Trophoblast cell (in vitro differentiated cells and primary cell): ENCODE results near the gene NOD1.

ENCODE experiments used
- DNase-seq, 2 donors: peaks; one replicate each; pipeline ENCODE4 v3.0.0-alpha.2; 2016
- H2AFZ ChIP-seq: 2 replicates; pipeline ENCODE4 v1.6.1; 2013; ENCODE audit warnings: low read length, moderate library complexity, mild to moderate bottlenecking; ENCODE audit not compliant: insufficient read depth, poor library complexity
- H2AK5ac ChIP-seq: 2 replicates; pipeline ENCODE4 v1.6.1; 2013; ENCODE audit warnings: mild to moderate bottlenecking, low read length
- H2BK120ac ChIP-seq: 2 replicates; pipeline ENCODE4 v1.6.1; 2013; ENCODE audit warnings: low read length, mild to moderate bottlenecking, moderate library complexity; ENCODE audit not compliant: insufficient read depth, poor library complexity
- H2BK12ac ChIP-seq: 2 replicates; pipeline ENCODE4 v1.6.1; 2013; ENCODE audit warnings: mild to moderate bottlenecking, low read length, moderate library complexity
- H2BK5ac ChIP-seq: 2 replicates; pipeline ENCODE4 v1.6.1; 2013; ENCODE audit warnings: low read length, low read depth, moderate library complexity, mild to moderate bottlenecking; ENCODE audit not compliant: poor library complexity
- H3K14ac ChIP-seq: 2 replicates; pipeline ENCODE4 v1.6.1; 2013; ENCODE audit warnings: mild to moderate bottlenecking, low read length
- H3K18ac ChIP-seq: 2 replicates; pipeline ENCODE4 v1.6.1; 2013; ENCODE audit warnings: mild to moderate bottlenecking, low read length
- H3K23ac ChIP-seq: 2 replicates; pipeline ENCODE4 v1.6.1; 2013; ENCODE audit warnings: low read length
- H3K27ac ChIP-seq: 2 replicates; pipeline ENCODE4 v1.5.1; 2013; ENCODE audit warnings: low read depth, mild to moderate bottlenecking, inconsistent platforms, low read length, moderate library complexity
- H3K27me3 ChIP-seq: 2 replicates; pipeline ENCODE4 v1.6.1; 2013; ENCODE audit warnings: inconsistent platforms, mild to moderate bottlenecking, low read length, moderate library complexity; ENCODE audit not compliant: insufficient read depth
- H3K36me3 ChIP-seq, 2 experiments: 1 replicate in 1 of 2; 2 replicates in 1 of 2; pipeline ENCODE4 v1.6.1; 2013; ENCODE audit warnings: low read length in 2 of 2, mild to moderate bottlenecking in 2 of 2, moderate library complexity in 1 of 2; ENCODE audit not compliant: insufficient read depth in 2 of 2, control insufficient read depth in 1 of 2
- H3K4ac ChIP-seq: 2 replicates; pipeline ENCODE4 v1.6.1; 2013; ENCODE audit warnings: low read depth, mild to moderate bottlenecking, low read length, moderate library complexity
- H3K4me1 ChIP-seq, 2 experiments: 1 replicate in 1 of 2; 2 replicates in 1 of 2; pipeline ENCODE4 v1.6.1; 2013; ENCODE audit warnings: low read length in 2 of 2, mild to moderate bottlenecking in 2 of 2, moderate library complexity in 1 of 2; ENCODE audit not compliant: insufficient read depth in 2 of 2, control insufficient read depth in 1 of 2
- H3K4me2 ChIP-seq: 2 replicates; pipeline ENCODE4 v1.6.1; 2013; ENCODE audit warnings: inconsistent platforms, mild to moderate bottlenecking, low read length, moderate library complexity
- H3K4me3 ChIP-seq: 2 replicates; pipeline ENCODE4 v1.5.1; 2013; ENCODE audit warnings: mild to moderate bottlenecking, low read depth, low read length, inconsistent platforms
- H3K79me1 ChIP-seq: one replicate; pipeline ENCODE4 v1.6.1; 2013; ENCODE audit warnings: low read length
- H3K79me2 ChIP-seq: 2 replicates; pipeline ENCODE4 v1.6.1; 2013; ENCODE audit warnings: low read length, mild to moderate bottlenecking; ENCODE audit not compliant: control insufficient read depth, insufficient read depth, poor library complexity
- H3K9ac ChIP-seq: 2 replicates; pipeline ENCODE4 v1.6.1; 2013; ENCODE audit warnings: mild to moderate bottlenecking, low read length
- H3K9me3 ChIP-seq: 2 replicates; pipeline ENCODE4 v1.6.1; 2013; ENCODE audit warnings: low read depth, mild to moderate bottlenecking, control low read depth, inconsistent platforms, low read length; ENCODE audit not compliant: insufficient read depth
- H4K12ac ChIP-seq: 2 replicates; pipeline ENCODE4 v1.6.1; 2013; ENCODE audit warnings: low read depth, mild to moderate bottlenecking, low read length, moderate library complexity
- H4K8ac ChIP-seq: 2 replicates; pipeline ENCODE4 v1.6.1; 2013; ENCODE audit warnings: low read depth, mild to moderate bottlenecking, low read length, moderate library complexity
- H4K91ac ChIP-seq: one replicate; pipeline ENCODE4 v1.6.1; 2013; ENCODE audit warnings: low read depth, mild to moderate bottlenecking, low read length, moderate library complexity
- WGBS: extraction: QIAGEN DNeasy Blood & Tissue Kit; methylation state at CpG from one replicate; pipeline ENCODE4 v1.1.7; 2013; ENCODE audit warnings: missing lambda C conversion rate; ENCODE audit not compliant: insufficient read length, insufficient coverage; ENCODE audit errors: extremely low coverage; 5-methylcytosine and 5-hydroxymethylcytosine counted together

Gene NOD1

DNA sequence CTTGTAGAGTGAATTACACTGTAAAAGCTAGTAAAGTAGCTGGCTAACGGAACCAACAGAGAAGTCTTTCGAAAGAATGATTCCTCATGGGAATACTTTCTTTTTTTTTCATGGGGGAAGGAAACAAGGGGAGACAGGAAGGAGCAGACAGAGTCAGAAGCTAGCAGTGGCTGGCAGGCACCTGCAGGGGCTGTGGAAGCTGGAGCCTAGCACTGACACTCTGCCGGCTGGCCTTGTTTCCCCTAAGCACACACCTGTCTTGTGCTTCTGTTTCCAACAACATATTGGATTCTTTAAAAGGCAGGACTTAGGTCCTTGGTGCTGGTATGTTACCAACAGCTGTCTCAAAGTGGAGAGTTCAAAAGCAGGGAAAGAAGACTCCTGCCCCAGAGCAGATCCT, 24.7 kb downstream of the NOD1 start:
- DNase-seq: no peak
- no peak overlapping the region for H4K91ac ChIP-seq
- no peak overlapping the region for H3K4ac ChIP-seq
- no peaks in the 10 kb centered on the region for H3K9me3 ChIP-seq
- H4K8ac ChIP-seq: no peak overlapping the region
- H3K79me1 ChIP-seq: no peaks in the 10 kb centered on the region
- no peak overlapping the region for H3K9ac ChIP-seq
- H3K27ac ChIP-seq: no peak overlapping the region
- peaks cover 13% of the 10 kb centered on the region in 2 experiments for H3K4me1 ChIP-seq
- WGBS: no CpG with 5 or more reads among the region's 3 CpGs
- H3K27me3 ChIP-seq: no peaks in the 10 kb centered on the region
- H3K23ac ChIP-seq: no peak overlapping the region
- no peaks in the 10 kb centered on the region for H3K79me2 ChIP-seq
- no peak overlapping the region for H2BK120ac ChIP-seq
- no peak overlapping the region for H3K4me2 ChIP-seq
- H2AK5ac ChIP-seq: no peak overlapping the region
- no peak overlapping the region for H3K18ac ChIP-seq
- no peak overlapping the region for H4K12ac ChIP-seq
- no peak overlapping the region for H3K14ac ChIP-seq
- no peak overlapping the region for H2AFZ ChIP-seq
- H2BK5ac ChIP-seq: no peak overlapping the region
- peaks cover 28 to 29% of the 10 kb centered on the region in 2 experiments for H3K36me3 ChIP-seq
- H2BK12ac ChIP-seq: no peak overlapping the region
- no peak overlapping the region for H3K4me3 ChIP-seq

DNA sequence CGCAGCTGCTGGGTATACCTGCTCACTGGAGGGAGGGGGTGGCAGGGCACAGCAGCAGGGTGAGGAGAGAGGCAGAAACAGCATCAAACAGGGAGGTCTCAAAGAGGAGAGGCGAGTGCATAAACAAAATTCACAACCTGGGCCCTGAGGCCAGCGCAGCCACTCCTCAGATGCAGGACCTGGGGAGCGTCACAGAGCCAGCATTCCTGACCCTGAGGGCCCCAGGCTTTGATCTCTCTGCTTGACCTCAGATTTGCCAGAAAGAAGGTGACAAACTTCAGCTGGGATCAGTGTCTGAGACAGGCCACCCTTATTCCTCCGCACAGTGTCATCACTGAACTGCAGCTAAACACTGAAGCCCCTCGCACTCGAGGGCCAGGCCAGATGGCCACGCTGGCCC, 25.6 kb downstream of the NOD1 start:
- Histone ChIP-seq H3K9me3 (peaks cover 3% of the 10 kb centered on the region), H2AK5ac (no peak overlapping the region), H4K12ac (no peak overlapping the region), H2BK12ac (no peak overlapping the region), H3K79me1 (no peaks in the 10 kb centered on the region), H2AFZ (no peak overlapping the region), H3K18ac (no peak overlapping the region), H3K9ac (no peak overlapping the region), H3K79me2 (no peaks in the 10 kb centered on the region), H2BK120ac (no peak overlapping the region), H4K91ac (no peak overlapping the region), H3K27ac (no peak overlapping the region), H3K36me3 (peaks cover 28 to 29% of the 10 kb centered on the region in 2 experiments), H3K4me3 (no peak overlapping the region), H3K4me1 (peaks cover 13% of the 10 kb centered on the region in 2 experiments), H3K4me2 (no peak overlapping the region), H3K14ac (no peak overlapping the region), H3K23ac (no peak overlapping the region), H4K8ac (no peak overlapping the region), H3K4ac (no peak overlapping the region), H3K27me3 (no peaks in the 10 kb centered on the region), H2BK5ac (no peak overlapping the region)
- WGBS: no CpG with 5 or more reads among the region's 8 CpGs
- DNase-seq: no peak

DNA sequence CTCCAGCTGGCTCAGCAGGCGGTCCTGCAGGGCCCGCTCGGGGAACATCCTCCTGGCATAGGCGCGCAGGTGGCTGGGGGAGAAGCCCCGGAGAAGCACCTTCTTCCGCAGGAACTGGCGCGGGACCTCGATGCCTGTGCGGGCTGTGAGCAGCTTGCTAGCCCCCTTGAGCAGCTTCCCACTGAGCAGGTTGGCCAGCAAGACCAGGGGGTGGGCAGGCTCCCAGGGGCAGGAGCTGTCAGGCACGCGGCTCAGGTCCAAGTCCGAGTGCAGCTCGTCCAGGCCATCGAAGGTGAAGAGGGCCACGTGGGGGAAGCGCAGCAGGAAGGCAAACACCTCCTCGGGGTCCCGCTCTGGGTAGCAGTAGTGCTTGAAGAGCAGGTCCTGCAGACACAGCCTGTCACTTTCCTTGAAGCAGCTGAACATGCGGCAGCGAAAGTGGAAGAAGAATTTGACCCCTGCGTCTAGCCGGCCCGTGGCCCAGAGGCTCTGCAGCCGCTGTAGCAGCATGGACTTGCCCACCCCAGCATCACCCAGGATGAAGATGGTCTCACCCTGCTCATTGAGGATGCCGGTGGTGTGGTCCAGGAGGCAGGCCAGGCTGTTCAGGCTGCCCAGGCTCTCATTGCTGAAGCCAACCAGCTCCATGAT, 26.2 kb downstream of the NOD1 start:
- Histone ChIP-seq H2AK5ac (no peak overlapping the region), H3K4ac (no peak overlapping the region), H3K79me1 (no peaks in the 10 kb centered on the region), H2BK120ac (no peak overlapping the region), H3K23ac (no peak overlapping the region), H3K27ac (no peak overlapping the region), H3K14ac (no peak overlapping the region), H3K4me2 (no peak overlapping the region), H2BK5ac (no peak overlapping the region), H3K9ac (no peak overlapping the region), H3K4me1 (peaks cover 13% of the 10 kb centered on the region in 2 experiments), H3K79me2 (no peaks in the 10 kb centered on the region), H3K27me3 (no peaks in the 10 kb centered on the region), H2BK12ac (no peak overlapping the region), H4K12ac (no peak overlapping the region), H4K8ac (no peak overlapping the region), H3K36me3 (peaks cover 28 to 30% of the 10 kb centered on the region in 2 experiments), H2AFZ (no peak overlapping the region), H4K91ac (no peak overlapping the region), H3K4me3 (no peak overlapping the region), H3K9me3 (peaks cover 3% of the 10 kb centered on the region), H3K18ac (no peak overlapping the region)
- no peak for DNase-seq
- no CpG with 5 or more reads among the region's 27 CpGs for WGBS

DNA sequence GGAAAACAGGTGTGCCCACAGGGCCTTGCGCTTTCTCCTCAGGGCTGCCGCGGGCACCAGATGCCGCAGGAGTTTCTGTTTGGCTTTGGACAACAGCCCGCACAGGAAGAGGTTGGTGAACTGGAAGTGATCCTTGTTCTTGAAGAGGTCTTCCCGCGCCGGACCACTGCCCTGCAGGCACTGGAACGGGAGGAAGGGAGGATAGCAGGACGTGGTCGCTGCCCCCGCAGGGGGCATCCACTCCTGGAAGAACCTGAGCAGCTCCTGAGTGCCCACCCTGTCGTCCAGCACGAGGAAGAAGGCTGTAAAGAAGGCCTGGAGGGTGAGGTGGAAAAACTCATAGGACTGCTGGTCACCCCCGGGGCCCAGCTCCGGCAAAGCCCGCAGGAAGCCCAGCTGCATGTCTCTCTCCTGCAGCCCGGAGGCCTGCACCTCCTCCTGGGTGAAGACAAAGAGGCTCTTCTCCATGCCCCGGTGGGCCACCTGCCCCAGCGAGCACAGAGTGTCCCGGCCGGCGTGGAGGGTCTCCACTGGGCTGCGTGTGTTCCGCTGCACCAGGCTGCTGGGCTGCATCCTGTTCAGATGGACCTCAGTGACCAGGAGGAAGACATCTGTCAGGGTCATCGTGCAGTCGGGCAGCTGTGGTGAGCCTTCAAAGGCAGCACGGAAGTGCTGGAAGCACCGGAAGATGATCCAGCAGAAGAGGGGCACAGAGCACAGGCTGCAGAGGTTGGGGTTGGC, 26.9 kb downstream of the NOD1 start:
- no peak overlapping the region for H2BK5ac ChIP-seq

More for the DNA sequence above, 26.9 kb downstream of the NOD1 start:
- Histone ChIP-seq H2AFZ (no peak overlapping the region), H3K4me1 (peaks cover 13% of the 10 kb centered on the region in 2 experiments), H3K23ac (no peak overlapping the region), H3K18ac (no peak overlapping the region), H4K91ac (no peak overlapping the region), H2BK120ac (no peak overlapping the region), H2AK5ac (no peak overlapping the region), H3K14ac (no peak overlapping the region), H4K12ac (no peak overlapping the region), H3K9ac (no peak overlapping the region), H4K8ac (no peak overlapping the region), H3K27me3 (no peaks in the 10 kb centered on the region), H3K9me3 (peaks cover 3% of the 10 kb centered on the region), H3K79me2 (no peaks in the 10 kb centered on the region), H3K36me3 (peaks cover 31 to 32% of the 10 kb centered on the region in 2 experiments), H3K79me1 (no peaks in the 10 kb centered on the region), H2BK12ac (no peak overlapping the region), H3K27ac (no peak overlapping the region), H3K4ac (no peak overlapping the region), H3K4me3 (no peak overlapping the region), H3K4me2 (no peak overlapping the region)
- no CpG with 5 or more reads among the region's 29 CpGs for WGBS
- DNase-seq: no peak
